Panc1 (cell line): ENCODE results near the gene SLC1A2. TPM values are rescaled to one million over a fixed set of nuclear protein-coding genes. Genes with fewer than 3 reads are reported as not detected.

Experiments used
- ATAC-seq: fragments of 200-7000 bp; cut with Tn5 transposase; 2 replicates; pipeline ENCODE4 v1.9.1; 2020; ENCODE audit warnings: mild to moderate bottlenecking, moderate library complexity
- BruUV-seq: library from RNA; stranded (reverse); fragments of 400-500 nt; replicated peaks from 2 replicates; lab custom pipeline; 2021; lab: Mats Ljungman, UMichigan
- CTCF ChIA-PET: fragments of 300-600 bp; sonication (Branson Sonifier 250); formaldehyde crosslinking; loops from one replicate; lab custom pipeline; 2022; ENCODE audit warnings: antibody characterized with exemption; lab: Charles Lee
- POLR2A ChIA-PET: fragments of 300-600 bp; sonication (Branson Sonifier 250); formaldehyde crosslinking; loops from one replicate; lab custom pipeline; 2022; ENCODE audit warnings: antibody characterized with exemption; lab: Charles Lee
- DNase-seq: peaks from one replicate; pipeline ENCODE4 v3.0.0-alpha.2; 2010; ENCODE audit warnings: low read depth, low spot score
- H3K27ac ChIP-seq: 2 replicates; pipeline ENCODE4 v1.5.1; 2011; ENCODE audit warnings: mild to moderate bottlenecking, low read length, inconsistent platforms
- H3K27me3 ChIP-seq: fragments of 200-500 bp; sonication (Bioruptor generic); 2 replicates; pipeline ENCODE4 v1.6.0; 2014; ENCODE audit warnings: low read length, inconsistent platforms; ENCODE audit not compliant: control insufficient read depth, insufficient read depth
- H3K36me3 ChIP-seq: fragments of 200-500 bp; sonication (Bioruptor generic); 2 replicates; pipeline ENCODE4 v1.5.1; 2014; ENCODE audit warnings: inconsistent platforms, mild to moderate bottlenecking, low read length, moderate library complexity; ENCODE audit not compliant: control insufficient read depth, insufficient read depth
- H3K4me1 ChIP-seq: 2 replicates; pipeline ENCODE4 v1.5.1; 2011; ENCODE audit warnings: inconsistent platforms, mild to moderate bottlenecking, low read length, moderate library complexity; ENCODE audit not compliant: control insufficient read depth, insufficient read depth
- H3K4me3 ChIP-seq, 2 experiments: 2 replicates each; pipeline ENCODE4 v1.5.1; 2011 to 2012; ENCODE audit warnings: low read depth in 2 of 2, low read length in 2 of 2, mild to moderate bottlenecking in 2 of 2, inconsistent platforms in 1 of 2, moderate library complexity in 1 of 2
- H3K9me3 ChIP-seq: fragments of 200-500 bp; sonication (Bioruptor generic); 2 replicates; pipeline ENCODE4 v1.5.1; 2014; ENCODE audit warnings: low read depth, mild to moderate bottlenecking, inconsistent platforms, low read length, moderate library complexity; ENCODE audit not compliant: control insufficient read depth, insufficient read depth
- POLR2AphosphoS5 ChIP-seq: IDR thresholded peaks from 2 replicates; pipeline ENCODE4 v1.6.1; 2012; ENCODE audit warnings: mild to moderate bottlenecking, low read depth, low read length, moderate library complexity
- REST ChIP-seq, 2 experiments: IDR thresholded peaks; 2 replicates each; pipeline ENCODE4 v1.6.1; 2011 to 2012; ENCODE audit warnings: low read depth in 2 of 2, control low read depth in 1 of 2, low read length in 1 of 2, mild to moderate bottlenecking in 1 of 2, moderate library complexity in 1 of 2; ENCODE audit not compliant: insufficient read depth in 1 of 2
- SIN3A ChIP-seq: IDR thresholded peaks from 2 replicates; pipeline ENCODE4 v1.6.1; 2012; ENCODE audit warnings: low read depth, mild to moderate bottlenecking, low read length, moderate library complexity, borderline replicate concordance; ENCODE audit not compliant: insufficient read depth
- TCF7L2 ChIP-seq: IDR thresholded peaks from 2 replicates; pipeline ENCODE4 v1.6.1; 2011; ENCODE audit warnings: mild to moderate bottlenecking, low read depth, low read length, inconsistent platforms
- in situ Hi-C: cut with HindIII; loops from 2 replicates; pipeline ENCODE4 v1.10.0; 2016; ENCODE audit warnings: low sequenced_read_pairs, low pct_unique_long_range_greater_than_20kb
- intact Hi-C: fragments of 100-400 bp; cut with micrococcal nuclease; formaldehyde crosslinking; loops from one replicate; pipeline ENCODE4 v1.10.0; 2022; ENCODE audit not compliant: unreplicated experiment
- total RNA-seq: library from RNA; stranded (reverse); gene quantifications from one replicate; pipeline ENCODE4 v1.2.1, GENCODE V29; 2021; ENCODE audit not compliant: unreplicated experiment
- TF ChIP-seq, protein P1 (sequence below): fragments of 450-650 bp; IDR thresholded peaks from 2 replicates; pipeline ENCODE4 v1.5.1; 2017; ENCODE audit warnings: mild to moderate bottlenecking

The SLC1A2 gene
- total RNA-seq, 1 experiment from 2014 or later: 0.21 TPM

DNA sequence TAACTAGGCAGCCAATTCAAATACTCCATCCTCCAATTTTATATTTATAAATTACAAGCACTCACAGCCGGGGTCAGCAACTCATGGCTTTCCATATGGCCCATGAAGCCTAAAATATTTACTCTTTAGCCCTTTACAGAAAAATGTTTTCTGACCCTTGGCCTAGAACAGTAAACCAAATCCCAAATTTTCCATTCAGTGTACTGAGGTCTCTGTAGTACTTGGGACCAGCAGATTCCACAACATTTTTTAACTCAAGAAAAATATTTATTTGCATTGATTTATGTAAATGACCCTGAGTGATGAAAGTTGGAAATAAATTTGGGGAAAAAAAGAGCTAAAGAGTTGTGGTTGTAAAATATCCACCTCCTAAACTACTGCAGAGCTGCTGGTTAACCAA, 82.6 kb downstream of the SLC1A2 start:
- intact Hi-C loops (no loop called here), in situ Hi-C loops (no loop called here)
- Histone ChIP-seq H3K27ac (peak overlapping the region; percentile 77), H3K36me3 (no peaks in the 10 kb centered on the region), H3K4me1 (peaks cover 19% of the 10 kb centered on the region), H3K9me3 (no peaks in the 10 kb centered on the region; the same call in 1 of the 2 replicates), H3K4me3 (no peak overlapping the region), H3K27me3 (no peaks in the 10 kb centered on the region)
- POLR2A ChIA-PET: no interaction called here
- no TSS peak for BruUV-seq
- no peak for ATAC-seq
- TF ChIP-seq REST (IDR thresholded peaks at IDR 0.05; ENCODE audit: insufficient read depth in 1 of 2, low read depth in 2 of 2, low read length in 1 of 2) (no peak), SIN3A (no peak), POLR2AphosphoS5 (no peak), TCF7L2 (no peak)
- CTCF ChIA-PET: no interaction called here
- no peak for DNase-seq

DNA sequence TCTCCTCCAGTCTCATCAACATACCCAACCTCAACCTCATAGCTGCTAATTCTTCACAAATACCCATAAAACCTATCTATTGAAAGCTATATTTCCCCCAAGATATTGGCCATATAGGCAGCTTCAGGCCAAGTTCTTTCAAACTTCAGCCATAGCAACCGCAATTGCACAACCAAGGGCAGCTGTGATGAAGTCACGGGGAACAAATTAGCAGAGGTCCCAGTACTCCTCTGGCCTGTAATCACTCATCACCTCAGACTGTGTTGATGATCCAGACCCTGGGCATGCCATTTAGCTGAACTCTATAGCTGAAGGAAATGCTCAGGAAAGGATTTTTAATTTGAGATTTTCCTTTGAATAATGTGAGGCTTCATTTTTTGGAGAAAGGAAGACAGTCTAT, 84.1 kb downstream of the SLC1A2 start:
- TF ChIP-seq TCF7L2 (no peak), REST (IDR thresholded peaks at IDR 0.05; ENCODE audit: insufficient read depth in 1 of 2, low read depth in 2 of 2, low read length in 1 of 2) (no peak), POLR2AphosphoS5 (no peak), SIN3A (no peak)
- TF ChIP-seq, protein P1, sequence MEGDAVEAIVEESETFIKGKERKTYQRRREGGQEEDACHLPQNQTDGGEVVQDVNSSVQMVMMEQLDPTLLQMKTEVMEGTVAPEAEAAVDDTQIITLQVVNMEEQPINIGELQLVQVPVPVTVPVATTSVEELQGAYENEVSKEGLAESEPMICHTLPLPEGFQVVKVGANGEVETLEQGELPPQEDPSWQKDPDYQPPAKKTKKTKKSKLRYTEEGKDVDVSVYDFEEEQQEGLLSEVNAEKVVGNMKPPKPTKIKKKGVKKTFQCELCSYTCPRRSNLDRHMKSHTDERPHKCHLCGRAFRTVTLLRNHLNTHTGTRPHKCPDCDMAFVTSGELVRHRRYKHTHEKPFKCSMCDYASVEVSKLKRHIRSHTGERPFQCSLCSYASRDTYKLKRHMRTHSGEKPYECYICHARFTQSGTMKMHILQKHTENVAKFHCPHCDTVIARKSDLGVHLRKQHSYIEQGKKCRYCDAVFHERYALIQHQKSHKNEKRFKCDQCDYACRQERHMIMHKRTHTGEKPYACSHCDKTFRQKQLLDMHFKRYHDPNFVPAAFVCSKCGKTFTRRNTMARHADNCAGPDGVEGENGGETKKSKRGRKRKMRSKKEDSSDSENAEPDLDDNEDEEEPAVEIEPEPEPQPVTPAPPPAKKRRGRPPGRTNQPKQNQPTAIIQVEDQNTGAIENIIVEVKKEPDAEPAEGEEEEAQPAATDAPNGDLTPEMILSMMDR: no peak
- Histone ChIP-seq H3K27me3 (no peaks in the 10 kb centered on the region), H3K27ac (peak overlapping the region; percentile 60; the same call in 1 of the 2 replicates), H3K9me3 (no peaks in the 10 kb centered on the region; the same call in 1 of the 2 replicates), H3K36me3 (no peaks in the 10 kb centered on the region), H3K4me3 (no peak overlapping the region), H3K4me1 (peaks cover 19% of the 10 kb centered on the region)
- ChIA-PET POLR2A (no interaction called here), CTCF (no interaction called here)
- ATAC-seq: no peak
- in situ Hi-C loops (no loop called here), intact Hi-C loops (no loop called here)
- no peak for DNase-seq
- no TSS peak for BruUV-seq
